ENCODE data around the gene GASK1B.

DNA sequence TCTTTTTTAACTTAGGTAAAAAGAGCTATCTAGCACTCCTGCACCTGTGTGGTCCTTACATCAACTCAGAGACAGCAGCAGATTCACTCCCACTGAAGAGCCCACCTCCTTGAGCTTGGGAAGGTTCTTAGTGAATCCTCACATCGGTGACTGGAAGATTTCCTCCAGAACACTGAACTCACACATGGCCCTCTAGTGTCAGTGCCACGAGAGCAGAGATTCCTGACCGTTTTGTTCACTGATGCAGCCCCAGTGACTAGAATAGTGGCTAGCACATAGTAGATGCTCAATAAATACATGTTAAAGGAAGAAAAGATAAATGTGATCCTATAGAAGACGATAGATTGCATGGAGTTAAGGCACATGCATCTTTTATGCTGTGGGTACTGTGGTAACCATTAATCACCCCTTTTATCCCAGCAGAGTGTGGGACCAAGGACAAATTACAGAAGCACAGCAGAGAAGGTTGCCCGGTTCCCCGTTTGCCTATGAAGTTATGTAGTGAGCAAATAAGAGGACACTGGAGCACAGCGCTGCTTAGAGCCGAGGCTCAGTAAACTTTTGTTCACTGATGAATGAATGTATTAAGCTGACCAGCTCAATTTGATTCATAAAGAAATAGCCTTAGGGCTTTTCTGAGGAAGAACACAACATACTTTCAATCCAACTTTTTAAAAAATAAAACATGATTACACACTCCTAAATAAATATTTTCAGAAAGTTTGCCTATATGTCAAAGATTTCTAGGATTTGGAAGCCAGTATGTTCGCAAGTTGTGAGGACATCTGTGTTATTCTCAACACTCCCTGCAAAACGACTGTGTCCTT, 8.7 kb downstream of the GASK1B start:
- TF ChIP-seq, protein P1, sequence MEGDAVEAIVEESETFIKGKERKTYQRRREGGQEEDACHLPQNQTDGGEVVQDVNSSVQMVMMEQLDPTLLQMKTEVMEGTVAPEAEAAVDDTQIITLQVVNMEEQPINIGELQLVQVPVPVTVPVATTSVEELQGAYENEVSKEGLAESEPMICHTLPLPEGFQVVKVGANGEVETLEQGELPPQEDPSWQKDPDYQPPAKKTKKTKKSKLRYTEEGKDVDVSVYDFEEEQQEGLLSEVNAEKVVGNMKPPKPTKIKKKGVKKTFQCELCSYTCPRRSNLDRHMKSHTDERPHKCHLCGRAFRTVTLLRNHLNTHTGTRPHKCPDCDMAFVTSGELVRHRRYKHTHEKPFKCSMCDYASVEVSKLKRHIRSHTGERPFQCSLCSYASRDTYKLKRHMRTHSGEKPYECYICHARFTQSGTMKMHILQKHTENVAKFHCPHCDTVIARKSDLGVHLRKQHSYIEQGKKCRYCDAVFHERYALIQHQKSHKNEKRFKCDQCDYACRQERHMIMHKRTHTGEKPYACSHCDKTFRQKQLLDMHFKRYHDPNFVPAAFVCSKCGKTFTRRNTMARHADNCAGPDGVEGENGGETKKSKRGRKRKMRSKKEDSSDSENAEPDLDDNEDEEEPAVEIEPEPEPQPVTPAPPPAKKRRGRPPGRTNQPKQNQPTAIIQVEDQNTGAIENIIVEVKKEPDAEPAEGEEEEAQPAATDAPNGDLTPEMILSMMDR (conservative IDR thresholded peaks at IDR 0.05 in 1 of 2, IDR thresholded peaks at IDR 0.05 in 1 of 2; ENCODE audit: low read depth in 1 of 2, low read length in 2 of 2): no peak
- TF ChIP-seq EZH2 (IDR thresholded peaks at IDR 0.05; ENCODE audit: low read length, missing control alignments): no peak
